Subcutaneous adipose tissue (tissue), 4 donors: ENCODE results near the gene EPS15. TPM values are rescaled to one million over a fixed set of nuclear protein-coding genes. Genes with fewer than 3 reads are reported as not detected.

Experiments used
- total RNA-seq, 4 donors: library from RNA; depleted of rRNA; stranded (reverse); fragments of >200 nt; gene quantifications; one replicate each; pipeline ENCODE4 v1.1.0, GENCODE V29; 2016
- TF ChIP-seq, protein P1 (sequence below): fragments of 450-650 bp; IDR thresholded peaks from one replicate; pipeline ENCODE4 v1.5.1; 2016; ENCODE audit warnings: low read depth, mild to moderate bottlenecking, control low read depth, antibody characterized with exemption, moderate library complexity

EPS15 gene
- total RNA-seq, result 100 to 1,000 TPM; 135 to 148 (median 145) TPM

DNA sequence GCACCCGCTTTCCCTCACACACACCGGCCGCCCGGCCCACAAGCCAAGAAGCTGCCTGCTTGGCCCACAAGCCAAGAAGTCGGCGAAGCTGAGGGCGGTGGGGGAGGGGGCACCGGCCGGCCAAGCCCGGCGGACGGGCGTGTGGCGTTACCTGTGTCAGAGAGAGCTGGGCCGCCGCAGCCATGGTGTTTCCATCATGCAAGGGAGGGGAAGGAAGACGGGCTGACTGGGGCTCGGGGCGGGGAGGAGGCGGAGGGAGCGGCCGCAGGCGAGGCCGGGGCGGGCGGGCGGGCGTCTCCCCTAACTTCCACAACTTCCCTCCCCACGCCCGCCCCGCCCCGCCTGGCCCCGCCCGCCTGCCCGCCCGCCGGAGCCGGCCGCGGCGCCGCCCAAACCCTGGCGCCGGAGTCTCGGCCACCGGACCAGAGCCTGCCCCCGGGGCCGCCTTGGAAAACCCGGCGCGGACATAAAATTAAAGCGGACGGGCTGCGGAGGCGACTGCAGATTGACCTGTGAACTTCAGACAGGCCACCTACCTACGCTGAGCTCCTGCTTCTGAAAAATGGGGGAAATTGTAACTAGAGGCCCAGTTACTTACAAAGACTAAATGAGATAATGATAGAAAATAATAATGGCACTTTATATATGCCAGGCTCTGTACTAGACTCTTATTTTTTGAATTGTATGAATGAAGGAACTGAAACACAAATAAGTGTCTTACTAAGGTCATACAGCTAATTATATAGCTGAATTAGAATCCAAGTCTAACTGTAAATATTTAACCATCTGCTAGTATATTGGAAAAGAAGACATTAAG lies at the start of gene EPS15:
EPS15 (minus strand) TSS at position 219 of the 817 bp plus-strand sequence; CDS start at position 184, 35 bp downstream.
- TF ChIP-seq, protein P1, sequence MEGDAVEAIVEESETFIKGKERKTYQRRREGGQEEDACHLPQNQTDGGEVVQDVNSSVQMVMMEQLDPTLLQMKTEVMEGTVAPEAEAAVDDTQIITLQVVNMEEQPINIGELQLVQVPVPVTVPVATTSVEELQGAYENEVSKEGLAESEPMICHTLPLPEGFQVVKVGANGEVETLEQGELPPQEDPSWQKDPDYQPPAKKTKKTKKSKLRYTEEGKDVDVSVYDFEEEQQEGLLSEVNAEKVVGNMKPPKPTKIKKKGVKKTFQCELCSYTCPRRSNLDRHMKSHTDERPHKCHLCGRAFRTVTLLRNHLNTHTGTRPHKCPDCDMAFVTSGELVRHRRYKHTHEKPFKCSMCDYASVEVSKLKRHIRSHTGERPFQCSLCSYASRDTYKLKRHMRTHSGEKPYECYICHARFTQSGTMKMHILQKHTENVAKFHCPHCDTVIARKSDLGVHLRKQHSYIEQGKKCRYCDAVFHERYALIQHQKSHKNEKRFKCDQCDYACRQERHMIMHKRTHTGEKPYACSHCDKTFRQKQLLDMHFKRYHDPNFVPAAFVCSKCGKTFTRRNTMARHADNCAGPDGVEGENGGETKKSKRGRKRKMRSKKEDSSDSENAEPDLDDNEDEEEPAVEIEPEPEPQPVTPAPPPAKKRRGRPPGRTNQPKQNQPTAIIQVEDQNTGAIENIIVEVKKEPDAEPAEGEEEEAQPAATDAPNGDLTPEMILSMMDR, result no peak

DNA sequence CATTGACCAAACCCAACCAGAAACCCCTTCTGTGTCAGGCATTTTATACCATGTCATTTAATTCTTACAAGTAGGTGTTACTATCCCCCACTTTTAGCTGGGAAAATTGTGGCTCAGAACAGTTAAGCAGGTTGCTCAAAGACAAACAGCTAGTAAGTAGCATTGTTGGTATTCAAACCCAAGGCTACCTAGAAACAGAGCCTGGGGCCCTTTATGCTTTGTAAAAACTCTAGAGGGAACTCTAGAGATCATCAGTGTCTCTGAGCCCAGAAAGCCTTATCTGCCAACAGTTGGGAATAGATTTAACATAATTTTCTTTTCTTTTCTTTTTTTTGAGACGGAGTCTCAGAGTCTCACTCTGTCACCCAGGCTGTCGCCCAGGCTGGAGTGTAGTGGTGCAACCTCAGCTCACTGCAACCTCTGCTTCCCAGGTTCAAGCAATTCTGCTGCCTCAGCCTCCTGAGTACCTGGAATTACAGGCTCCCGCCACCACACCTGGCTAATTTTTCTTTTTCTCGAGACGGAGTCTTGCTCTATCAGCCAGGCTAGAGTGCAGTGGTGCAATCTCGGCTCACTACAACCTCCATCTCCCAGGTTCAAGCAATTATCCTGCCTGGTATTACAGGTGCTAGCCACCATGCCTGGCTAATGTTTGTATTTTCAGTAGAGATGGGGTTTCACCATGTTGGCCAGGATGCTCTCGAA lies 49.3 kb upstream of the EPS15 start:
- TF ChIP-seq, protein P1, result no peak

DNA sequence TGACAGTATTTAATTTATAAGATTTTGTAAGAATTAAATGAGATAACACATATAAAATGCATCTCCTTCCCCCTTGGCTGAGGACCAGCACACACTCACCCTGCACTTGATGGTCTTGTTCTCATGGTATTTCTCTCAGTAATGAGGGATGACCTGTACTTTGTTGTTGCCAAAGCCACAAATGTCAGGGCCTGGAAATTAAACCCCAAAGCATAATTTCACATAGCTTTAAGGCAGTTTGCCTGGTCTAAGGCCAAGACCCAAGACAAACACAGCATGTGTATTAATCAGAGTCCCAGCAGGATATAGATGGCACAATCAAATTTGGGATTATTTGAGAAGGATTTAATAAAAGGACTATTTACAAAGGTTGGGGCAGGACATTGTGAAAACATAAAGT lies 48.6 kb upstream of the EPS15 start:
- TF ChIP-seq, protein P1, result no peak

DNA sequence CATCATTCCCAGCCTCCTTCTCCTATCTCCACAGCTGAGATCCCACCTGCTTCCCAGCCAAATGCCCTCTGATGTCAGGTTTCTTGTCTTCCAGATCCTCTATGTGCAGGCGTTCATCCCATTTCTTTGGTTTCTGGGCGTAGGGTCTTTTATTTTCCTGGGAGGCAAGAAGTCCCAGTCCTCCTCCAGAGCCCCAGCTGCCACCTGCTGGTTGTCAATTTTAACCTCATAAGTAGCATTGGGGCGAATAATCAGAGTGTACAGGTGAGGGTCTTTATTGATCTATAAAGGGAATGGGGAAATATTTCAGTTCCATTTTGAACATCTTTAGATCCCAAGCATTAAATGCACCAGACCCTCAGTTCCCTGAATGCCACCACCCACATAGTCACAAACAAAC lies 47.2 kb upstream of the EPS15 start:
- TF ChIP-seq, protein P1, result no peak

DNA sequence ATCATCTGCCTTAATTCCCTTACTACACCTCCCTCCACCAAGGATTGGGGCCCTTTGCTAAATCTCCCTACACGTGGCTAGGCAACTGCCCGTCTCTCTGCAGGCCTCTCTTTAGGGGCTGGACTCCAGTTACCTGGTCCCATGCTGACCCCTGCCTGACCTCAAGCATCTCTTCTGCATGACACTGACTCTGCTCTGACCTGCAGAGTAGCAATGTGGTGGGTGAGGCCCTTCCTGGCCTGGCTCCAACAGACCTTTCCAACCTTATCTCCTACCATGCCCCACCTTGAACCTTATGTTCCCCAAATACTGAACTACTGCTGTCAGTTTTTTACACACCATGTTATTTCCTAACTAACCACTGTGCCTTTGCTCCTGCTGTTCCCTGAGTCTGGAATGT lies 45.9 kb upstream of the EPS15 start:
- TF ChIP-seq, protein P1, result no peak

DNA sequence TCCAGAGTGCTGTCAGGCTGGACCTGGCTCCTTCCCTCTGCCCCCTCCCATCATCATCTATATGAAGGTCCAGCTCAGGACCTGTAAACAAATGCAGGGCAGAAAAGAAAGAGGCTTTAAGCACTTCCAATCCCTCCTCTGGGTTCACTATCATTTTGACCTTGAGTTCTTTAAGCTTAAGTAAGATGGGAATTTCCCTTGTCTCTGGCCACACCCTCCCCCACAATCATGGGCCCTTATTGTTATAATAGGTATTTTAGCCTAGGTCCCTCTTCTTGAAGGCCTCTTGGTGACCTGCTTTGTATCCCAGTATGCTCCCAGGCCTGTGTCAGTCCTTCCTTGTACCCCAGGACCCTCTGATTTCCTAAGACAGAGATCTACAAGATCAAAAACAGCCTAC lies 45.1 kb upstream of the EPS15 start:
- TF ChIP-seq, protein P1, result no peak

DNA sequence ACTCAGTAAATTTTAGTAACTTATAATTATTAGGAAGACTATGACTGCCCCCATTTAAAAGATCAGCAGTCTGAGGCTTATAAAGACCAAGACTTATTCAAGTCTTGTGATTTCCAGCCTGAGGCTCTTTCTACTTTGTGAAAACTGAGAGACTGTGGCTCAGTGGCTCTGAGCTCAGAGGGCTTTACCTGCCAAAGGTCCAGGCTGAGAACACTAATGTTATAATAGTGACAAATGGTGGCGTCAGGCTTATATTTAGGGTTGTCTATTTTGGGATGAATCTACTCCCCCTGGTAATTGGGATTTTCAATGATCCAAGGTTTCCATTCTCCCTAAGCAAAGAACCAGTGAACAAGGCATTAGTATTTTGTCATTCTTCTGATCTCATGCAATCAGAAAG lies 42.6 kb upstream of the EPS15 start:
- TF ChIP-seq, protein P1, result no peak
